OCI-LY1 (cell line): ENCODE data around the gene NBL1.

Source experiments
- H2AFZ ChIP-seq: fragments of 200-600 bp; sonication (generic), shearing (Covaris generic); 2 replicates; pipeline ENCODE4 v1.6.0; 2014; ENCODE audit warnings: antibody characterized with exemption, mild to moderate bottlenecking, low read length
- H3F3A ChIP-seq: fragments of 200-600 bp; sonication (generic), shearing (Covaris generic); 2 replicates; pipeline ENCODE4 v1.6.0; 2014; ENCODE audit warnings: mild to moderate bottlenecking, antibody characterized with exemption, low read length, moderate library complexity; ENCODE audit not compliant: insufficient read depth
- H3K27ac ChIP-seq: fragments of 200-600 bp; sonication (generic); 2 replicates; pipeline ENCODE4 v1.5.1; 2014; ENCODE audit warnings: low read length, mixed run types, mild to moderate bottlenecking, low read depth; ENCODE audit not compliant: poor library complexity, severe bottlenecking
- H3K27me3 ChIP-seq: fragments of 200-600 bp; sonication (generic); 2 replicates; pipeline ENCODE4 v1.6.0; 2014; ENCODE audit warnings: antibody characterized with exemption, mild to moderate bottlenecking, low read length, moderate library complexity; ENCODE audit not compliant: insufficient read depth
- H3K36me3 ChIP-seq: fragments of 200-600 bp; sonication (generic); 2 replicates; pipeline ENCODE4 v1.6.1; 2014; ENCODE audit warnings: mild to moderate bottlenecking, antibody characterized with exemption, low read length, moderate library complexity, mixed read lengths; ENCODE audit not compliant: insufficient read depth
- H3K4me1 ChIP-seq: fragments of 200-600 bp; sonication (generic); 2 replicates; pipeline ENCODE4 v1.5.1; 2014; ENCODE audit warnings: mild to moderate bottlenecking, low read length, moderate library complexity; ENCODE audit not compliant: insufficient read depth, severe bottlenecking
- H3K4me2 ChIP-seq: fragments of 200-600 bp; sonication (generic), shearing (Covaris generic); 2 replicates; pipeline ENCODE4 v1.6.1; 2014; ENCODE audit warnings: low read length
- H3K4me3 ChIP-seq: fragments of 200-600 bp; sonication (generic); 2 replicates; pipeline ENCODE4 v1.5.1; 2014; ENCODE audit warnings: low read length, low read depth, mild to moderate bottlenecking, mixed read lengths; ENCODE audit not compliant: poor library complexity, severe bottlenecking
- H3K79me2 ChIP-seq: fragments of 200-600 bp; shearing (Covaris generic); 2 replicates; pipeline ENCODE4 v1.6.1; 2016; ENCODE audit warnings: mixed run types, low read length, mixed read lengths; ENCODE audit not compliant: insufficient read depth
- H3K9ac ChIP-seq: fragments of 200-600 bp; sonication (generic), shearing (Covaris generic); 2 replicates; pipeline ENCODE4 v1.6.1; 2014; ENCODE audit warnings: mild to moderate bottlenecking, low read length, mixed read lengths
- H3K9me2 ChIP-seq: fragments of 200-600 bp; sonication (generic), shearing (Covaris generic); 2 replicates; pipeline ENCODE4 v1.6.1; 2014; ENCODE audit warnings: low read depth, mild to moderate bottlenecking, low read length, mixed read lengths
- H3K9me3 ChIP-seq: fragments of 200-600 bp; shearing (Covaris generic); 2 replicates; pipeline ENCODE4 v1.6.1; 2014; ENCODE audit warnings: low read length, mixed read lengths
- H4K20me1 ChIP-seq: fragments of 200-600 bp; sonication (generic), shearing (Covaris generic); 2 replicates; pipeline ENCODE4 v1.6.0; 2016; ENCODE audit warnings: mild to moderate bottlenecking, low read length; ENCODE audit not compliant: insufficient read depth
- EZH2 ChIP-seq: fragments of 200-600 bp; sonication (generic), shearing (Covaris generic); IDR thresholded peaks from 2 replicates; pipeline ENCODE4 v1.8.0; 2017; ENCODE audit warnings: borderline replicate concordance, mixed run types, mild to moderate bottlenecking, antibody characterized with exemption, low read length, moderate library complexity, mixed read lengths
- TF ChIP-seq, protein P1 (sequence below): fragments of 200-600 bp; sonication (generic), shearing (Covaris generic); IDR thresholded peaks from 2 replicates; pipeline ENCODE4 v1.5.1; 2017; ENCODE audit warnings: mild to moderate bottlenecking, antibody characterized with exemption, low read length, moderate library complexity, mixed read lengths

The NBL1 gene

GRCh38 chr1:19706136-19706535 lies 62.0 kb downstream of the NBL1 start:
- Histone ChIP-seq H3K4me1 (no peaks in the 10 kb centered on the region), H3K9me3 (no peaks in the 10 kb centered on the region), H3K79me2 (no peaks in the 10 kb centered on the region), H3K9me2 (no peaks in the 10 kb centered on the region), H3K9ac (no peak overlapping the region), H4K20me1 (no peaks in the 10 kb centered on the region), H3K4me3 (no peak overlapping the region), H3K4me2 (no peak overlapping the region), H2AFZ (no peak overlapping the region), H3K36me3 (no peaks in the 10 kb centered on the region), H3K27me3 (no peaks in the 10 kb centered on the region), H3K27ac (no peak overlapping the region), H3F3A (no peaks in the 10 kb centered on the region)
- TF ChIP-seq EZH2: no peak
- TF ChIP-seq, protein P1, sequence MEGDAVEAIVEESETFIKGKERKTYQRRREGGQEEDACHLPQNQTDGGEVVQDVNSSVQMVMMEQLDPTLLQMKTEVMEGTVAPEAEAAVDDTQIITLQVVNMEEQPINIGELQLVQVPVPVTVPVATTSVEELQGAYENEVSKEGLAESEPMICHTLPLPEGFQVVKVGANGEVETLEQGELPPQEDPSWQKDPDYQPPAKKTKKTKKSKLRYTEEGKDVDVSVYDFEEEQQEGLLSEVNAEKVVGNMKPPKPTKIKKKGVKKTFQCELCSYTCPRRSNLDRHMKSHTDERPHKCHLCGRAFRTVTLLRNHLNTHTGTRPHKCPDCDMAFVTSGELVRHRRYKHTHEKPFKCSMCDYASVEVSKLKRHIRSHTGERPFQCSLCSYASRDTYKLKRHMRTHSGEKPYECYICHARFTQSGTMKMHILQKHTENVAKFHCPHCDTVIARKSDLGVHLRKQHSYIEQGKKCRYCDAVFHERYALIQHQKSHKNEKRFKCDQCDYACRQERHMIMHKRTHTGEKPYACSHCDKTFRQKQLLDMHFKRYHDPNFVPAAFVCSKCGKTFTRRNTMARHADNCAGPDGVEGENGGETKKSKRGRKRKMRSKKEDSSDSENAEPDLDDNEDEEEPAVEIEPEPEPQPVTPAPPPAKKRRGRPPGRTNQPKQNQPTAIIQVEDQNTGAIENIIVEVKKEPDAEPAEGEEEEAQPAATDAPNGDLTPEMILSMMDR: no peak
